T-helper 2 cell treated with Interferon-gamma antibody and Interleukin-4, amounts not matched to agents 100 ng/mL and 5 ng/mL, for 36 hours (primary cell): ENCODE data around the gene SPINK5. TPM values are rescaled to one million over a fixed set of nuclear protein-coding genes. Genes with fewer than 3 reads are reported as not detected.

Experiments
- intact Hi-C: fragments of 100-400 bp; cut with micrococcal nuclease; formaldehyde crosslinking; loops from one replicate; pipeline ENCODE4 v1.15.1; 2023
- total RNA-seq: library from RNA; stranded (reverse); gene quantifications from 2 replicates; pipeline ENCODE4 v1.2.3, GENCODE V29; 2022

SPINK5 gene
- total RNA-seq, 1 donor from 2014 or later = not detected

DNA sequence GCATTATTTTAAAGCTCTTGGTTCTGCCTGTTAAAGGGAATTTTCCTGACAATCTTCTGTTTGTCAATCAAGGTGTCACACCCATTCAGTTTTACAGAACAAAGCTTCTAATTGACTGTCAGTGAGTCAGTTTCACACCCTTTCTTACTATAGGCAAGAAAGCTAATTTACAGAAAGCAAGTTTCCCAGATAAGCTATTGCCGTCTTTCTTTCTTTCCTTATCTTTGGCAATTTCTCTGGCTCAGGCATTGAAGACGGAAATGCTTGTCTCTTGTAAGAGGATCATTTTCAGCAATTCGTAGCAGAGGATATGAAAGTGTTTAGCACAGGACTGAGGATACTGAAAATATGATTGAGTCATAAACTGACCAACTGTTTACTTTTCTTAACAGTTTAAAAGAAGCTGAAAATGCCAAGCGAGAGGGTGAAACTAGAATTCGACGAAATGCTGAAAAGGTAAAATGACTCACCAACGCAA is 27.0 kb downstream of the SPINK5 start:
- intact Hi-C loops = no loop called here

- intact Hi-C loops = no loop called here
Measured at GRCh38 chr5:148091991-148092964, 28.5 kb downstream of the SPINK5 start.

DNA sequence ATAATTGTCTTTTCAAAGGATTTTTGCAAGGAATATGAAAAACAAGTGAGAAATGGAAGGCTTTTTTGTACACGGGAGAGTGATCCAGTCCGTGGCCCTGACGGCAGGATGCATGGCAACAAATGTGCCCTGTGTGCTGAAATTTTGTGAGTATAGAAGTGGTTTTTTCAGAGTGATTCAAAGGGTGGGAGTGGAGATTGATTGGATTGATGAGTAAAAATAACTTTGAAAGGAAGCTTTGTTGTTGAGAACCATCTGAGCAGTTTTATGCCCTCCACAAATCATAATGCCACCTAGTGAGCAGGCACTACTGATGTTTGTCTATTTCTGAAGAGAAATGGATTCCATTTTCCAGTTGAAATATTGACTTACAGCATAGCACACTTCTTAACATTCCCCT is 30.6 kb downstream of the SPINK5 start:
- intact Hi-C loops = no loop called here

DNA sequence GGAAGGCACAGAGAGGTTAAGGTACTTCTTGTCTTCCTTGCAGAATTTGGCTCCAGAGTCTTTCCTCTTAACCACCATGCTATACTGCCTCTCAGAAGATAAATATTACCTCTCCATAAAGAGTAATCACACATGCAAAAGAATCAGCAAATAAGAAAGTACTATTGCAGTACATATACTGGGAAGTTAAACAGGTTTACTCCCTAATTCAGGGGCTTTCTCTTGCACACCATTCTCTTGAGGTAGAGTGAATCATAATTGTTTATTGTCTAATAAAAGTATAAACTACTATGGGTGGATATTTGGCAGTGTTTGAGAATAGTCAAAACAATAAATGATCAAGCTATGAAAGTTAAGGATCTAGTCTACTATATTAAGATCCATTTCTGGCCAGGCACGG is 40.4 kb downstream of the SPINK5 start:
- intact Hi-C loops = no loop called here

DNA sequence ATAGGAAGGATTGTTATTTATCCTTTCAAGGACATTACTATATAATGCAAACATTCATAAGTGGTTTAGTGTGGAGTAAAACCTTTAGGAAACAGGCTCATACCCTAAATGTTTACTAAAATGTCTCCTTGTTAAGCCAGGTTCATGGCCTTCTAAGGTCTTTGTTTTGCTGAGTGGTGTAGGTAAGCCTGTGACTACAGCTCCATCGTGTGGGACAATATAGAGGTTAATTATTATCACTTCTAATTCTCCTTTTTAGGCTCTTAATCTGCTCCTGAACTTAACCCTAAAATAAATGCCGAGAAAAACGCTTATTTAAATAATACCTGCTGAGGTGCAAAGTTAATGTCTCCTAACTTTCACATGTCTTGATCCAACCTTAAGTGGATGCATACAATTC is 43.8 kb downstream of the SPINK5 start:
- intact Hi-C loops = no loop called here

DNA sequence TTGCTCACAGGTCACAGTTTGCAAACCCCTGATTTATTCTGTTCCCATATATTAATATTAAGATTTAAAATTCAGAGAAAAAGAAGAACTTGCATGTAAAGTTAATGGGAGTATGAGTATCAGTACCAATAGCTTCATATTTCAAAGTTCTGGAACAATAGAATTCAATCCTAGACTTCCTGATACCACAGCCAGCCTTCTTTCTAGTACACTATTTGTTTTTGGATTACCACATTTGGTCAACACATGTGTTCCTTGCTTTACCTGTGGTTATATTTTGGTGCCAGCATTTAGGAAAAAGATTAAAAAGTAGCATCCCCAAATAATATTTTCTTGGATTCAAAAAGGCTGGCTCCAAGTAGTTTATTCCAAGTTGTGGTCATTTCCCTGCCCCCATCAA is 49.5 kb downstream of the SPINK5 start:
- intact Hi-C loops = no loop called here

DNA sequence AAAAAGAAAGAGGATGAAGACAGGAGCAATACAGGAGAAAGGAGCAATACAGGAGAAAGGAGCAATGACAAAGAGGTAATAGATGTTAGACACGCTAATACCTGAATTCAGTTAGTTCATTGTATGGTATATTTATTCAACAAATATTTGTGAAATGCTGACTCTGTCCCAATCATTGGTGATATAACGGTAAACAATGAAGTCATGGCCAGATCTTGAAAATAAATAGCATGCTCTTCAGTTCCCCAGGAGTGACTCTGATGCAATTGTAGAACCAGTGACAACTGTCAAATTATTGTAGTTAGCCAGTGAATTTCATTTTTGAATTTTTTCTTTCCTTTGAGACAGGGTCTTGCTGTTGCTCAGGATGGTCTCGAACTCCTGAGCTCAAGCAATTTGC is 56.5 kb downstream of the SPINK5 start:
- intact Hi-C loops = no loop called here

DNA sequence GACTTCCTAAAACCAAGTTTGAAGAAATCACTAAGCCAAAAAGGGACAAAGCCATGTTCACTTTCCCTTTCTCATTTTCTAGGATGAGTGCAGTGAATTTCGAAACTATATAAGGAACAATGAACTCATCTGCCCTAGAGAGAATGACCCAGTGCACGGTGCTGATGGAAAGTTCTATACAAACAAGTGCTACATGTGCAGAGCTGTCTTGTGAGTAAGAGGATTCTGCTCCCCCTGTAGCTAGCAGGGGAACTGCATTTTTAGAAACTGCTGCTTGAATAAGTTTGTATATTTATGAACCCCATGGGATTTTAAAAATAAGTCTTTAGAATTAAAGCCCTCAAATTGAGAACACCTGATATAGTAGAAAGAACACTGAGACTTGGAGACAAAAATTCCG is 61.9 kb downstream of the SPINK5 start:
- intact Hi-C loops = no loop called here

GRCh38 chr5:148135091-148136048 is 71.6 kb downstream of the SPINK5 start:
- intact Hi-C loops = no loop called here

DNA sequence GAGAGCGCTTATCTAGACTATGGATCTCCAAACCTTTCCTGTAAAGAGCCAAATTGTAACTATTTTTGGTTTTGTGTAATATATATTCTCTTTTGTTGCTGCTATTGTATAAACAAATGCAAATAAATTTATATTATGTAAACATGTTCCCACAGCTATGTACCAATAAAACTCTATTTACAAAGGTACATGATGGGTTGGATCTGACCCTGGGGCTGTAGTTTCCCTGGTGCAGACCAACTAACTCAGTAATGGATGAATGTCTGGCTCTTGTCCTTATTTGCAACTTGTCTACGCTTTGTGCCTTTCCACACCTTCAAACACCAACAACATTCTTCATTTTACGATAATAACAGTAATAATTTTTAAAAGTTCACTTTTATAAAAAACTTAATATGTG is 77.1 kb downstream of the SPINK5 start:
- intact Hi-C loops = no loop called here

DNA sequence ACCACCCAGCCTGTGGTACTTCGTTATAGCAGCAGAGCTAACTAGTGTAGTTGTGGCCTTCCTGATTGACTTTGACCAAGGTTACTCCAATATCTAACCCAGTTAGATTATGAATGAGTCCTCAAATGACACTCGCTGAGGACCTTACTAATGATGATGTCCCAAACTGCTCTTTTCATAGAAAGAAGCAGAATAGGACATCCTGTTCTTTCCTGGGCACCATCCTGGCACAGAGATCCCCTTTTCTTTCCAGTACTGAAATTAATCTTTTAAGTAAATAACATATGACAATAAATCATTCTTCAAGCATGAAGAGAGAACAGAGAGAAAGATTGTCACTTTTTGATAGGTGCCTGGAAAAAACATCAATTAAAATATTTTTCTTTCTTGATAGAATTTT is 77.9 kb downstream of the SPINK5 start:
- intact Hi-C loops = no loop called here

- intact Hi-C loops = no loop called here
Measured at GRCh38 chr5:148145916-148146315, 82.1 kb downstream of the SPINK5 start.

- intact Hi-C loops = no loop called here
Measured at GRCh38 chr5:148146487-148146886, 82.7 kb downstream of the SPINK5 start.

GRCh38 chr5:148147415-148147814 is 83.6 kb downstream of the SPINK5 start:
- intact Hi-C loops = no loop called here

- intact Hi-C loops = no loop called here
Measured at GRCh38 chr5:148151872-148152271, 88.1 kb downstream of the SPINK5 start.

GRCh38 chr5:148152781-148153180 is 89.0 kb downstream of the SPINK5 start:
- intact Hi-C loops = no loop called here

DNA sequence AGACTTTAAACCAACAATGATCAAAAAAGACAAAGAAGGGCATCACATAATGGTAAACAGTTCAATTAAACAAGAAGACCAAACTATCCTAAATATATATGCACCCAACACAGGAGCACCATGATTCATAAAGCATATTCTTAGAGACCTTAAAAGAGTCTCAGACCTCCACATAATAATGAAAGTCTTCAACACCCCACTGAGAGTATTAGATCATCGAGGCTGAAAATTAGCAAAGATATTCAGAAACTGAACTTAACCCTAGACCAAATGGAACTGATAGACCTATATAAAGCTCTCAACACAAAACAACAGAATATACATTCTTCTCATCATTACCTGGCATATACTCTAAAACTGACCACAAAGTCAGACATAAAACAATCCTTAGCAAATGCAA is 92.8 kb downstream of the SPINK5 start:
- intact Hi-C loops = no loop called here

GRCh38 chr5:148162038-148162437 is 98.3 kb downstream of the SPINK5 start:
- intact Hi-C loops = no loop called here

GRCh38 chr5:148163345-148163744 is 99.6 kb downstream of the SPINK5 start:
- intact Hi-C loops = no loop called here

GRCh38 chr5:148166550-148167283 is 102.9 kb downstream of the SPINK5 start:
- intact Hi-C loops = no loop called here

GRCh38 chr5:148168246-148168645 is 104.5 kb downstream of the SPINK5 start, which contains the start of gene SPINK14:
Gene SPINK14 (plus strand): TSS chr5:148168546. CDS start chr5:148169733, 1,187 bp downstream.
- intact Hi-C loops = no loop called here
